Measurements from ENCODE around the gene ZYX. TPM values are rescaled to one million over a fixed set of nuclear protein-coding genes. Genes with fewer than 3 reads are reported as not detected.

Gene ZYX
- total and polyA plus RNA-seq, 7 experiments from 2014 or later: 54.2 to 264 (median 122) TPM

GRCh38 chr7:143431109-143431508, 50.0 kb downstream of the ZYX start:
- Histone ChIP-seq H3K9me3 (ENCODE audit: control insufficient read depth in 2 of 3, low read length in 3 of 3) (no peaks in the 10 kb centered on the region), H3K4me3 (ENCODE audit: low read length) (no peak overlapping the region), H3K27ac (ENCODE audit: low read depth, low read length) (no peak overlapping the region), H3K4me1 (ENCODE audit: control insufficient read depth in 2 of 2, insufficient read depth in 2 of 2, low read length in 2 of 2) (no peaks in the 10 kb centered on the region), H3K27me3 (ENCODE audit: control insufficient read depth in 2 of 2, insufficient read depth in 2 of 2, low read length in 2 of 2) (no peaks in the 10 kb centered on the region), H3K36me3 (ENCODE audit: control insufficient read depth in 2 of 3, insufficient read depth in 3 of 3, low read length in 3 of 3) (peaks cover 0 to 9% (median 0%) of the 10 kb centered on the region in 3 experiments)
- H3K4me3 Mint-ChIP-seq: no peak overlapping the region
- POLR2A ChIA-PET: no interaction called here
- CTCF ChIA-PET: no interaction called here
- peak overlapping the region in 1 of 9 donors; percentile 60 for H3K27ac Mint-ChIP-seq
- no peak for ATAC-seq
- peaks cover 0 to 14% (median 0%) of the 10 kb centered on the region in 5 donors for H3K27me3 Mint-ChIP-seq
- DNase-seq: no peak
- H3K9me3 Mint-ChIP-seq: peaks cover 0 to 3% (median 0%) of the 10 kb centered on the region in 11 donors
- H3K36me3 Mint-ChIP-seq: peaks cover 0 to 54% (median 25%) of the 10 kb centered on the region in 5 donors
- peaks cover 6 to 35% (median 24%) of the 10 kb centered on the region in 7 donors for H3K4me1 Mint-ChIP-seq
- intact Hi-C loops (cut with micrococcal nuclease): no loop called here

- Histone ChIP-seq H3K4me1 (ENCODE audit: control insufficient read depth in 2 of 2, insufficient read depth in 2 of 2, low read length in 2 of 2) (peaks cover 0 to 5% of the 10 kb centered on the region in 2 donors), H3K36me3 (ENCODE audit: control insufficient read depth in 2 of 3, insufficient read depth in 3 of 3, low read length in 3 of 3) (peaks cover 0 to 11% (median 0%) of the 10 kb centered on the region in 3 experiments), H3K9me3 (ENCODE audit: control insufficient read depth in 2 of 3, low read length in 3 of 3) (no peaks in the 10 kb centered on the region), H3K27ac (ENCODE audit: low read depth, low read length) (no peak overlapping the region), H3K27me3 (ENCODE audit: control insufficient read depth in 2 of 2, insufficient read depth in 2 of 2, low read length in 2 of 2) (no peaks in the 10 kb centered on the region), H3K4me3 (ENCODE audit: low read length) (no peak overlapping the region)
- DNase-seq (no peak), ATAC-seq (no peak)
- Mint-ChIP-seq H3K9me3 (peaks cover 0 to 5% (median 0%) of the 10 kb centered on the region in 11 donors), H3K27me3 (peaks cover 0 to 14% (median 0%) of the 10 kb centered on the region in 5 donors), H3K27ac (no peak overlapping the region), H3K4me3 (no peak overlapping the region), H3K36me3 (peaks cover 0 to 72% (median 23%) of the 10 kb centered on the region in 5 donors), H3K4me1 (peaks cover 11 to 52% (median 43%) of the 10 kb centered on the region in 7 donors)
- ChIA-PET CTCF (no interaction called here), POLR2A (interaction anchor here (1.6 kb wide), 1 partner anchor 16 kb away, joined by 3 read pairs; no protein-coding TSS in a partner anchor)
- intact Hi-C loops (cut with micrococcal nuclease): no loop called here
Measured at GRCh38 chr7:143433759-143434158, 52.6 kb downstream of the ZYX start.

GRCh38 chr7:143434660-143435059, 53.5 kb downstream of the ZYX start:
- DNase-seq: no peak
- no peak for ATAC-seq
- H3K9me3 ChIP-seq (ENCODE audit: control insufficient read depth in 2 of 3, low read length in 3 of 3): no peaks in the 10 kb centered on the region
- no peaks in the 10 kb centered on the region for H3K27me3 ChIP-seq (ENCODE audit: control insufficient read depth in 2 of 2, insufficient read depth in 2 of 2, low read length in 2 of 2)
- no peak overlapping the region for H3K27ac ChIP-seq (ENCODE audit: low read depth, low read length)
- Mint-ChIP-seq H3K36me3 (peaks cover 0 to 74% (median 29%) of the 10 kb centered on the region in 5 donors), H3K9me3 (peaks cover 0 to 5% (median 0%) of the 10 kb centered on the region in 11 donors), H3K4me1 (peaks cover 13 to 57% (median 48%) of the 10 kb centered on the region in 7 donors), H3K27me3 (peaks cover 0 to 14% (median 0%) of the 10 kb centered on the region in 5 donors), H3K27ac (no peak overlapping the region), H3K4me3 (no peak overlapping the region)
- CTCF ChIA-PET: interaction anchor here (0.6 kb wide), 1 partner anchor 176 kb away, joined by 3 read pairs; no protein-coding TSS in a partner anchor
- peaks cover 0 to 5% of the 10 kb centered on the region in 2 donors for H3K4me1 ChIP-seq (ENCODE audit: control insufficient read depth in 2 of 2, insufficient read depth in 2 of 2, low read length in 2 of 2)
- H3K4me3 ChIP-seq (ENCODE audit: low read length): no peak overlapping the region
- peaks cover 0 to 14% (median 0%) of the 10 kb centered on the region in 3 experiments for H3K36me3 ChIP-seq (ENCODE audit: control insufficient read depth in 2 of 3, insufficient read depth in 3 of 3, low read length in 3 of 3)
- intact Hi-C loops (cut with micrococcal nuclease): no loop called here
- POLR2A ChIA-PET: no interaction called here

GRCh38 chr7:143435266-143435665, 54.1 kb downstream of the ZYX start:
- Mint-ChIP-seq H3K27ac (peak overlapping the region in 1 of 9 donors; percentile 82), H3K4me1 (peaks cover 15 to 56% (median 45%) of the 10 kb centered on the region in 7 donors), H3K36me3 (peaks cover 0 to 72% (median 33%) of the 10 kb centered on the region in 5 donors), H3K9me3 (peaks cover 0 to 5% (median 0%) of the 10 kb centered on the region in 11 donors), H3K27me3 (peaks cover 0 to 12% (median 0%) of the 10 kb centered on the region in 5 donors), H3K4me3 (no peak overlapping the region)
- Histone ChIP-seq H3K36me3 (ENCODE audit: control insufficient read depth in 2 of 3, insufficient read depth in 3 of 3, low read length in 3 of 3) (peaks cover 0 to 14% (median 0%) of the 10 kb centered on the region in 3 experiments), H3K9me3 (ENCODE audit: control insufficient read depth in 2 of 3, low read length in 3 of 3) (no peaks in the 10 kb centered on the region), H3K27me3 (ENCODE audit: control insufficient read depth in 2 of 2, insufficient read depth in 2 of 2, low read length in 2 of 2) (no peaks in the 10 kb centered on the region), H3K4me3 (ENCODE audit: low read length) (no peak overlapping the region), H3K4me1 (ENCODE audit: control insufficient read depth in 2 of 2, insufficient read depth in 2 of 2, low read length in 2 of 2) (peaks cover 0 to 5% of the 10 kb centered on the region in 2 donors), H3K27ac (ENCODE audit: low read depth, low read length) (no peak overlapping the region)
- DNase-seq: no peak
- CTCF ChIA-PET: no interaction called here
- intact Hi-C loops (cut with micrococcal nuclease): no loop called here
- no peak for ATAC-seq
- POLR2A ChIA-PET: no interaction called here

GRCh38 chr7:143436325-143436946, 55.3 kb downstream of the ZYX start:
- intact Hi-C loops (cut with micrococcal nuclease): no loop called here
- H3K9me3 Mint-ChIP-seq: peaks cover 0 to 5% (median 0%) of the 10 kb centered on the region in 11 donors
- Histone ChIP-seq H3K4me1 (ENCODE audit: control insufficient read depth in 2 of 2, insufficient read depth in 2 of 2, low read length in 2 of 2) (peaks cover 0 to 5% of the 10 kb centered on the region in 2 donors), H3K9me3 (ENCODE audit: control insufficient read depth in 2 of 3, low read length in 3 of 3) (no peaks in the 10 kb centered on the region), H3K36me3 (ENCODE audit: control insufficient read depth in 2 of 3, insufficient read depth in 3 of 3, low read length in 3 of 3) (peaks cover 0 to 14% (median 0%) of the 10 kb centered on the region in 3 experiments), H3K27ac (ENCODE audit: low read depth, low read length) (no peak overlapping the region), H3K4me3 (ENCODE audit: low read length) (no peak overlapping the region), H3K27me3 (ENCODE audit: control insufficient read depth in 2 of 2, insufficient read depth in 2 of 2, low read length in 2 of 2) (no peaks in the 10 kb centered on the region)
- ATAC-seq (no peak), DNase-seq (no peak)
- peak overlapping the region in 4 of 9 donors; percentile 15 to 80 (median 26) for H3K27ac Mint-ChIP-seq
- CTCF ChIA-PET: no interaction called here
- POLR2A ChIA-PET: no interaction called here
- peaks cover 0 to 71% (median 29%) of the 10 kb centered on the region in 5 donors for H3K36me3 Mint-ChIP-seq
- H3K27me3 Mint-ChIP-seq: peaks cover 0 to 12% (median 0%) of the 10 kb centered on the region in 5 donors
- no peak overlapping the region for H3K4me3 Mint-ChIP-seq
- peaks cover 15 to 56% (median 44%) of the 10 kb centered on the region in 7 donors for H3K4me1 Mint-ChIP-seq

- Mint-ChIP-seq H3K4me1 (peaks cover 15 to 57% (median 44%) of the 10 kb centered on the region in 7 donors), H3K9me3 (peaks cover 0 to 5% (median 0%) of the 10 kb centered on the region in 11 donors), H3K27ac (peak overlapping the region in 8 of 9 donors; percentile 19 to 80 (median 40)), H3K27me3 (peaks cover 0 to 12% (median 0%) of the 10 kb centered on the region in 5 donors), H3K4me3 (peak overlapping the region in 5 of 10 donors; percentile 26 to 52 (median 37)), H3K36me3 (peaks cover 0 to 75% (median 33%) of the 10 kb centered on the region in 5 donors)
- Histone ChIP-seq H3K36me3 (ENCODE audit: control insufficient read depth in 2 of 3, insufficient read depth in 3 of 3, low read length in 3 of 3) (peaks cover 0 to 9% (median 0%) of the 10 kb centered on the region in 3 experiments), H3K27ac (ENCODE audit: low read depth, low read length) (no peak overlapping the region), H3K4me3 (ENCODE audit: low read length) (no peak overlapping the region), H3K9me3 (ENCODE audit: control insufficient read depth in 2 of 3, low read length in 3 of 3) (no peaks in the 10 kb centered on the region), H3K4me1 (ENCODE audit: control insufficient read depth in 2 of 2, insufficient read depth in 2 of 2, low read length in 2 of 2) (peaks cover 0 to 5% of the 10 kb centered on the region in 2 donors), H3K27me3 (ENCODE audit: control insufficient read depth in 2 of 2, insufficient read depth in 2 of 2, low read length in 2 of 2) (no peaks in the 10 kb centered on the region)
- ATAC-seq: no peak
- ChIA-PET CTCF (no interaction called here), POLR2A (no interaction called here)
- intact Hi-C loops (cut with micrococcal nuclease): no loop called here
- DNase-seq: no peak
Measured at GRCh38 chr7:143437578-143437977, 56.4 kb downstream of the ZYX start.

Data from naive thymus-derived CD4-positive, alpha-beta T cell (primary cell).